Esophagus muscularis mucosa (tissue), 4 donors: Measurements from ENCODE around the gene ARHGEF2.

Experiments
- EP300 ChIP-seq: sonication (generic); formaldehyde crosslinking; IDR thresholded peaks from one replicate; pipeline ENCODE4 v1.6.1; 2017; ENCODE audit warnings: antibody characterized with exemption
- POLR2A ChIP-seq: fragments of 450-650 bp; IDR thresholded peaks from one replicate; pipeline ENCODE4 v1.6.1; 2017; ENCODE audit warnings: antibody characterized with exemption, moderate library complexity, mild to moderate bottlenecking, low read depth
- POLR2AphosphoS5 ChIP-seq, 2 donors: sonication (generic); formaldehyde crosslinking; IDR thresholded peaks; one replicate each; pipeline ENCODE4 v1.6.1; 2017; ENCODE audit warnings: antibody characterized with exemption in 2 of 2
- TF ChIP-seq, protein P1 (sequence below), 3 experiments: fragments of 200-600 bp in 2 of 3; fragments of 450-650 bp in 1 of 3; sonication (generic) in 2 of 3; IDR thresholded peaks; one replicate each; pipeline ENCODE4 v1.5.1; 2017 to 2019; ENCODE audit warnings: antibody characterized with exemption in 3 of 3, mild to moderate bottlenecking in 2 of 3, moderate library complexity in 1 of 3

DNA sequence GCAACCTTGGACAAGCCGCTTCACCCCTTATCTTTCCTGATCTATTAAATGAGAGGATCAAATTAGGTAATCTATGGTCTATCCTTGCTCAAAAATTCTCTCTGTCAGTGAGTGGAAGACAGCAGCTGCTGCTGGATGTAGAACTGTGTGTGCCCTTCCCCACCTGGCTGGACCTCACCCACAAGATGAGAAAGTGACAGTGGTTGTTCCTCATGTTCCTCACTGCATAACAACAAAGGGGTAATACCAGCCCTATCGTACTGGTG is 25.5 kb upstream of the ARHGEF2 start:
- TF ChIP-seq, protein P1, sequence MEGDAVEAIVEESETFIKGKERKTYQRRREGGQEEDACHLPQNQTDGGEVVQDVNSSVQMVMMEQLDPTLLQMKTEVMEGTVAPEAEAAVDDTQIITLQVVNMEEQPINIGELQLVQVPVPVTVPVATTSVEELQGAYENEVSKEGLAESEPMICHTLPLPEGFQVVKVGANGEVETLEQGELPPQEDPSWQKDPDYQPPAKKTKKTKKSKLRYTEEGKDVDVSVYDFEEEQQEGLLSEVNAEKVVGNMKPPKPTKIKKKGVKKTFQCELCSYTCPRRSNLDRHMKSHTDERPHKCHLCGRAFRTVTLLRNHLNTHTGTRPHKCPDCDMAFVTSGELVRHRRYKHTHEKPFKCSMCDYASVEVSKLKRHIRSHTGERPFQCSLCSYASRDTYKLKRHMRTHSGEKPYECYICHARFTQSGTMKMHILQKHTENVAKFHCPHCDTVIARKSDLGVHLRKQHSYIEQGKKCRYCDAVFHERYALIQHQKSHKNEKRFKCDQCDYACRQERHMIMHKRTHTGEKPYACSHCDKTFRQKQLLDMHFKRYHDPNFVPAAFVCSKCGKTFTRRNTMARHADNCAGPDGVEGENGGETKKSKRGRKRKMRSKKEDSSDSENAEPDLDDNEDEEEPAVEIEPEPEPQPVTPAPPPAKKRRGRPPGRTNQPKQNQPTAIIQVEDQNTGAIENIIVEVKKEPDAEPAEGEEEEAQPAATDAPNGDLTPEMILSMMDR (IDR thresholded peaks at IDR 0.05), result no peak
- TF ChIP-seq POLR2A (no peak), POLR2AphosphoS5 (IDR thresholded peaks at IDR 0.05) (no peak), EP300 (no peak)
